AG04449 (cell line): ENCODE data around the gene STXBP2.

Source experiments
- CTCF ChIA-PET: fragments of 350-600 bp; formaldehyde crosslinking; extraction: SDS; loops from one replicate; lab custom pipeline; 2021; ENCODE audit warnings: antibody characterized with exemption; lab: Yijun Ruan, JAX
- POLR2A ChIA-PET: fragments of 400-600, 350-600 bp; formaldehyde crosslinking; extraction: SDS; loops from one replicate; lab custom pipeline; 2020; ENCODE audit warnings: antibody characterized with exemption, inconsistent platforms; lab: Yijun Ruan, JAX
- DNase-seq: peaks from one replicate; pipeline ENCODE4 v3.0.0-alpha.2; 2010; ENCODE audit warnings: low read depth, low spot score
- H3K4me3 ChIP-seq: 2 replicates; pipeline ENCODE4 v1.5.1; 2011; ENCODE audit warnings: low read depth, mild to moderate bottlenecking, control low read depth, low read length
- TF ChIP-seq, protein P1 (sequence below): IDR thresholded peaks from one replicate; pipeline ENCODE4 v1.5.1; 2011; ENCODE audit warnings: mild to moderate bottlenecking, moderate library complexity, low read length, control low read depth, inconsistent platforms; ENCODE audit not compliant: insufficient read depth; ENCODE audit errors: missing control alignments

The STXBP2 gene

GRCh38 chr19:7654401-7654800 lies 17.5 kb downstream of the STXBP2 start:
- ChIA-PET POLR2A (no interaction called here), CTCF (interaction anchor here (1.1 to 7.3 kb wide), 5 partner anchors 16 to 300 kb away, joined by 3 to 65 read pairs (median 33); partner anchors contain the start of genes RETN and TRAPPC5)
- TF ChIP-seq, protein P1, sequence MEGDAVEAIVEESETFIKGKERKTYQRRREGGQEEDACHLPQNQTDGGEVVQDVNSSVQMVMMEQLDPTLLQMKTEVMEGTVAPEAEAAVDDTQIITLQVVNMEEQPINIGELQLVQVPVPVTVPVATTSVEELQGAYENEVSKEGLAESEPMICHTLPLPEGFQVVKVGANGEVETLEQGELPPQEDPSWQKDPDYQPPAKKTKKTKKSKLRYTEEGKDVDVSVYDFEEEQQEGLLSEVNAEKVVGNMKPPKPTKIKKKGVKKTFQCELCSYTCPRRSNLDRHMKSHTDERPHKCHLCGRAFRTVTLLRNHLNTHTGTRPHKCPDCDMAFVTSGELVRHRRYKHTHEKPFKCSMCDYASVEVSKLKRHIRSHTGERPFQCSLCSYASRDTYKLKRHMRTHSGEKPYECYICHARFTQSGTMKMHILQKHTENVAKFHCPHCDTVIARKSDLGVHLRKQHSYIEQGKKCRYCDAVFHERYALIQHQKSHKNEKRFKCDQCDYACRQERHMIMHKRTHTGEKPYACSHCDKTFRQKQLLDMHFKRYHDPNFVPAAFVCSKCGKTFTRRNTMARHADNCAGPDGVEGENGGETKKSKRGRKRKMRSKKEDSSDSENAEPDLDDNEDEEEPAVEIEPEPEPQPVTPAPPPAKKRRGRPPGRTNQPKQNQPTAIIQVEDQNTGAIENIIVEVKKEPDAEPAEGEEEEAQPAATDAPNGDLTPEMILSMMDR, result no peak
- DNase-seq, result no peak
- H3K4me3 ChIP-seq, result no peak overlapping the region

DNA sequence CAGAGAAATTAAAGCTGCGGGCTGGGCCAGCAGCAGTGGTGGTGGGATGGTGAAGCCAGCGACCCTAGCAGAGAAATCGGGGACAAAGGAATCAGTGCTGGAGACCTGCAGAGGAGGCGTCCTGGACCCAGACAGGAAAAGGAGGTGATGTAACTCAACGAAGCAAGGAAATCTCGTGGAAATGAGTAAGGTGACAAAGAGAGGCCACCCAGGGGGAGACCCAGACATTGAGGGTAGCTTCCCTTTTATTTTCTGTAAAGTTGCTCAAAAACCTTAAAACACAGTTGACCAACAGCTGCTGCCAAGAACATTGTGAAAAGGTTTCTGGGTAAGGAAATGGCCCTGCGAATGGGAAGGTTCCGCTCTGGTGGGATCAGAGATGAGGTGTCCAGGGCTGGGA lies 18.7 kb downstream of the STXBP2 start:
- ChIA-PET POLR2A (no interaction called here), CTCF (interaction anchor here (1.0 to 5.9 kb wide), 3 partner anchors 20 to 144 kb away, joined by 3 to 47 read pairs (median 12); partner anchors contain the start of gene TRAPPC5)
- H3K4me3 ChIP-seq, result no peak overlapping the region
- DNase-seq, result no peak
- TF ChIP-seq, protein P1, result no peak

GRCh38 chr19:7657131-7657751 lies 20.3 kb downstream of the STXBP2 start:
- POLR2A ChIA-PET, result no interaction called here

GRCh38 chr19:7658219-7658686 lies 21.3 kb downstream of the STXBP2 start:
- no peak overlapping the region for H3K4me3 ChIP-seq
- TF ChIP-seq, protein P1, result no peak
- DNase-seq, result no peak
- ChIA-PET POLR2A (no interaction called here), CTCF (interaction anchor here (0.8 to 3.9 kb wide), 5 partner anchors 10 to 142 kb away, joined by 3 to 19 read pairs (median 3); partner anchors contain the start of genes RETN and TRAPPC5)

More at GRCh38 chr19:7657131-7657751, 20.3 kb downstream of the STXBP2 start:
- DNase-seq, result no peak
- CTCF ChIA-PET, result interaction anchor here (0.7 to 3.9 kb wide), 7 partner anchors 17 to 303 kb away, joined by 3 to 19 read pairs (median 4); partner anchors contain the start of gene TRAPPC5
- TF ChIP-seq, protein P1, result no peak
- no peak overlapping the region for H3K4me3 ChIP-seq

DNA sequence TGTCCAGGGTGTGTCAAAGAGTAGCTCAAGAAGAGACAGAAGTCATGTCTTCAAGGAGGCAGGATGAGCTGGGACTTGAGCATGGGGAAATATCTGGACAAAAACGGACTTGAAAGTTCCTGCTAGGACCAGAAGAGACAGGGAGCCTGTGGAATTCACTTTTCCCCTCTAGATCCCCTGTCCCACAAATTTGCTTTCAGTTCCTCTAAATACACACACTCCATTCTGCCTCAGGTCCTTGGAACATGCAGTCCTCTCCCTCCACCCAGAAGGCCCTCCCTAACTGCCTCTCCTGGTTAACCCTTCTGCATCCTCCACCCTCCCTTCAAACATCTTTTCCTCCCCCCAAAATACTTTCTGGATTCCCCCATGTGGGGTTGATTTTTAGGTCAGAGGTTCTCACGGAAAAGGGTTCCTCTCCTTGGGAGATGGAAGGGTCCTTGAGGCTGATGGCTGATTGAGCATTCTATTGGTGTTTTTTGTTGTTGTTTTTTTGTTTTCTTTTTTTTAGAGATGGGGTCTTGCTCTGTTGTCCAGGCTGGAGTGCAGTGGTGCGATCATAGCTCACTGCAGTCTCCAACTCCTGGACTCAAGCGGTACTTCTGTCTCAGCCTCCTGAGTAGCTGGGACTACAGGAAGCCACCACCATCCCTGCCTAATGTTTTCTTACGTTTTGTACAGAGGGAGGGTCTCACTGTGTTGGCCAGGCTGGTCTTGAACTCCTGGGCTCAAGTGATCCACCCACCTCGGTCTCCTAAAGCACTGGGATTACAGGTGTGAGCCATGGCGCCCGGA lies 25.0 kb downstream of the STXBP2 start:
- no peak overlapping the region for H3K4me3 ChIP-seq
- ChIA-PET POLR2A (no interaction called here), CTCF (interaction anchor here (1.0 to 1.8 kb wide), 3 partner anchors 10 to 19 kb away, joined by 3 to 13 read pairs (median 12); partner anchors contain the start of gene TRAPPC5)
- TF ChIP-seq, protein P1, result no peak
- no peak for DNase-seq
